ENCODE measurements around the gene CDCA7.

The CDCA7 gene

GRCh38 chr2:173357346-173357745 is 2.7 kb downstream of the CDCA7 start:
- Histone ChIP-seq H2BK15ac (ENCODE audit: low read depth, poor library complexity, severe bottlenecking) (no peak overlapping the region), H3K23ac (ENCODE audit: low read length in 2 of 2) (no peak overlapping the region), H3K4ac (ENCODE audit: low read depth in 1 of 2, low read length in 2 of 2) (no peak overlapping the region), H3K27me3 (ENCODE audit: control insufficient read depth in 1 of 2, insufficient read depth in 1 of 2, low read length in 2 of 2) (peaks cover 0 to 31% of the 10 kb centered on the region in 2 experiments), H3K79me1 (replicated peaks; ENCODE audit: low read length, poor library complexity, severe bottlenecking) (peaks cover 14% of the 10 kb centered on the region), H3K27ac (ENCODE audit: low read length, poor library complexity, severe bottlenecking) (no peak overlapping the region), H4K91ac (ENCODE audit: low read length) (no peak overlapping the region), H2BK12ac (ENCODE audit: low read length in 2 of 2) (no peak overlapping the region), H3K4me1 (ENCODE audit: control insufficient read depth, insufficient read depth, low read depth, low read length) (peaks cover 3% of the 10 kb centered on the region), H2AFZ (ENCODE audit: low read depth, low read length) (no peak overlapping the region), H3K9me3 (ENCODE audit: control insufficient read depth, low read length) (no peaks in the 10 kb centered on the region), H4K8ac (ENCODE audit: low read length) (no peak overlapping the region), H2BK120ac (ENCODE audit: low read depth, low read length) (no peak overlapping the region), H3K4me3 (ENCODE audit: insufficient read depth in 1 of 2, low read depth in 1 of 2, low read length in 2 of 2) (no peak overlapping the region), H2AK5ac (ENCODE audit: low read length, severe bottlenecking) (no peak overlapping the region), H3K18ac (ENCODE audit: low read depth in 1 of 2, low read length in 2 of 2) (no peak overlapping the region), H2BK5ac (ENCODE audit: low read depth, low read length, poor library complexity, severe bottlenecking) (no peak overlapping the region), H3K36me3 (ENCODE audit: control insufficient read depth in 1 of 2, insufficient read depth in 2 of 2, low read depth in 1 of 2, low read length in 2 of 2) (peaks cover 0 to 2% of the 10 kb centered on the region in 2 experiments), H3K4me2 (ENCODE audit: low read length, poor library complexity, severe bottlenecking) (no peak overlapping the region), H3K9ac (ENCODE audit: low read length) (no peak overlapping the region), H3K14ac (ENCODE audit: low read length in 2 of 2) (no peak overlapping the region)
- WGBS, result 95% methylated on average over 3 of the region's 3 CpGs
- DNase-seq, result no peak

DNA sequence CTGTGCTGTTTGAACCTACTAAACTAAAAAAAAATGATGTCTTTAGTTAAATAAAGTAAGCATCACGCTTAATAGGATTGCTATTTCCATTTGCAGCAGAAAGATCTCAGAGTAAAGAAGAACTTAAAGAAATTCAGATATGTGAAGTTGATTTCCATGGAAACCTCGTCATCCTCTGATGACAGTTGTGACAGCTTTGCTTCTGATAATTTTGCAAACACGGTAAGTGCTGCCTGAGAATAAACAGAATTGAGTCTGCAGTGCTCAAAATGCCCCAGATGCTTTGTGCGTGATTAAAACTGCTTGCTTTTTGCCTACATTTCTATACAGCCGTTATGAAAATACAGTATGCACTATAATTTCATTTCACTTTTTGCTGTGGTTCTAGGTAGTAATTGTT is 3.9 kb downstream of the CDCA7 start:
- H3K9me3 ChIP-seq (ENCODE audit: control insufficient read depth, low read length), result no peaks in the 10 kb centered on the region
- H3K14ac ChIP-seq (ENCODE audit: low read length in 2 of 2), result no peak overlapping the region
- no peak overlapping the region for H3K9ac ChIP-seq (ENCODE audit: low read length)
- H3K23ac ChIP-seq (ENCODE audit: low read length in 2 of 2), result no peak overlapping the region
- peaks cover 3% of the 10 kb centered on the region for H3K4me1 ChIP-seq (ENCODE audit: control insufficient read depth, insufficient read depth, low read depth, low read length)
- no peak overlapping the region for H2BK15ac ChIP-seq (ENCODE audit: low read depth, poor library complexity, severe bottlenecking)
- WGBS, result 87% methylated on average over 3 of the region's 5 CpGs
- H2AK5ac ChIP-seq (ENCODE audit: low read length, severe bottlenecking), result no peak overlapping the region
- no peak overlapping the region for H3K4ac ChIP-seq (ENCODE audit: low read depth in 1 of 2, low read length in 2 of 2)
- no peak overlapping the region for H2BK12ac ChIP-seq (ENCODE audit: low read length in 2 of 2)
- H3K4me3 ChIP-seq (ENCODE audit: insufficient read depth in 1 of 2, low read depth in 1 of 2, low read length in 2 of 2), result no peak overlapping the region
- H3K18ac ChIP-seq (ENCODE audit: low read depth in 1 of 2, low read length in 2 of 2), result no peak overlapping the region
- peaks cover 0 to 19% of the 10 kb centered on the region in 2 experiments for H3K27me3 ChIP-seq (ENCODE audit: control insufficient read depth in 1 of 2, insufficient read depth in 1 of 2, low read length in 2 of 2)
- no peak overlapping the region for H4K8ac ChIP-seq (ENCODE audit: low read length)
- no peak overlapping the region for H2BK5ac ChIP-seq (ENCODE audit: low read depth, low read length, poor library complexity, severe bottlenecking)
- no peak overlapping the region for H4K91ac ChIP-seq (ENCODE audit: low read length)
- no peak overlapping the region for H3K4me2 ChIP-seq (ENCODE audit: low read length, poor library complexity, severe bottlenecking)
- H3K36me3 ChIP-seq (ENCODE audit: control insufficient read depth in 1 of 2, insufficient read depth in 2 of 2, low read depth in 1 of 2, low read length in 2 of 2), result peaks cover 0 to 2% of the 10 kb centered on the region in 2 experiments
- no peak overlapping the region for H2AFZ ChIP-seq (ENCODE audit: low read depth, low read length)
- H3K27ac ChIP-seq (ENCODE audit: low read length, poor library complexity, severe bottlenecking), result no peak overlapping the region
- DNase-seq, result no peak
- no peak overlapping the region for H2BK120ac ChIP-seq (ENCODE audit: low read depth, low read length)
- H3K79me1 ChIP-seq (replicated peaks; ENCODE audit: low read length, poor library complexity, severe bottlenecking), result peaks cover 15% of the 10 kb centered on the region

DNA sequence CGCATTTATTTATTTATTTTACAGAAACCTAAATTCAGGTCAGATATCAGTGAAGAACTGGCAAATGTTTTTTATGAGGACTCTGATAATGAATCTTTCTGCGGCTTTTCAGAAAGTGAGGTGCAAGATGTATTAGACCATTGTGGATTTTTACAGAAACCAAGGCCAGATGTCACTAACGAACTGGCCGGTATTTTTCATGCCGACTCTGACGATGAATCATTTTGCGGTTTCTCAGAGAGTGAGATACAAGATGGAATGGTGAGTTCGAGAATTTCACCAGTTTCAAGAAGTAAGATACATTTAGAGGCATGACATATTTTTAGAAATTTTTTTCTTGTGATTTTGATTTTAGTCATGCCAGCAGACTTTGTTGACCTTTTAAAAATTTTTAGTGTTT is 4.6 kb downstream of the CDCA7 start:
- no peak overlapping the region for H2BK12ac ChIP-seq (ENCODE audit: low read length in 2 of 2)
- H3K27me3 ChIP-seq (ENCODE audit: control insufficient read depth in 1 of 2, insufficient read depth in 1 of 2, low read length in 2 of 2), result peaks cover 0 to 12% of the 10 kb centered on the region in 2 experiments
- H3K4me2 ChIP-seq (ENCODE audit: low read length, poor library complexity, severe bottlenecking), result no peak overlapping the region
- no peak overlapping the region for H2BK120ac ChIP-seq (ENCODE audit: low read depth, low read length)
- no peak overlapping the region for H3K27ac ChIP-seq (ENCODE audit: low read length, poor library complexity, severe bottlenecking)
- H4K91ac ChIP-seq (ENCODE audit: low read length), result no peak overlapping the region
- H3K4ac ChIP-seq (ENCODE audit: low read depth in 1 of 2, low read length in 2 of 2), result no peak overlapping the region
- no peak overlapping the region for H2BK5ac ChIP-seq (ENCODE audit: low read depth, low read length, poor library complexity, severe bottlenecking)
- H3K18ac ChIP-seq (ENCODE audit: low read depth in 1 of 2, low read length in 2 of 2), result no peak overlapping the region
- peaks cover 3% of the 10 kb centered on the region for H3K4me1 ChIP-seq (ENCODE audit: control insufficient read depth, insufficient read depth, low read depth, low read length)
- no peak overlapping the region for H3K9ac ChIP-seq (ENCODE audit: low read length)
- no peak overlapping the region for H2AFZ ChIP-seq (ENCODE audit: low read depth, low read length)
- H3K79me1 ChIP-seq (replicated peaks; ENCODE audit: low read length, poor library complexity, severe bottlenecking), result peaks cover 15% of the 10 kb centered on the region
- no peak overlapping the region for H2AK5ac ChIP-seq (ENCODE audit: low read length, severe bottlenecking)
- 91% methylated on average over 7 of the region's 8 CpGs for WGBS
- no peak overlapping the region for H3K14ac ChIP-seq (ENCODE audit: low read length in 2 of 2)
- peaks cover 0 to 2% of the 10 kb centered on the region in 2 experiments for H3K36me3 ChIP-seq (ENCODE audit: control insufficient read depth in 1 of 2, insufficient read depth in 2 of 2, low read depth in 1 of 2, low read length in 2 of 2)
- H2BK15ac ChIP-seq (ENCODE audit: low read depth, poor library complexity, severe bottlenecking), result no peak overlapping the region
- no peak overlapping the region for H3K23ac ChIP-seq (ENCODE audit: low read length in 2 of 2)
- DNase-seq, result no peak
- no peak overlapping the region for H4K8ac ChIP-seq (ENCODE audit: low read length)
- no peak overlapping the region for H3K4me3 ChIP-seq (ENCODE audit: insufficient read depth in 1 of 2, low read depth in 1 of 2, low read length in 2 of 2)
- no peaks in the 10 kb centered on the region for H3K9me3 ChIP-seq (ENCODE audit: control insufficient read depth, low read length)

DNA sequence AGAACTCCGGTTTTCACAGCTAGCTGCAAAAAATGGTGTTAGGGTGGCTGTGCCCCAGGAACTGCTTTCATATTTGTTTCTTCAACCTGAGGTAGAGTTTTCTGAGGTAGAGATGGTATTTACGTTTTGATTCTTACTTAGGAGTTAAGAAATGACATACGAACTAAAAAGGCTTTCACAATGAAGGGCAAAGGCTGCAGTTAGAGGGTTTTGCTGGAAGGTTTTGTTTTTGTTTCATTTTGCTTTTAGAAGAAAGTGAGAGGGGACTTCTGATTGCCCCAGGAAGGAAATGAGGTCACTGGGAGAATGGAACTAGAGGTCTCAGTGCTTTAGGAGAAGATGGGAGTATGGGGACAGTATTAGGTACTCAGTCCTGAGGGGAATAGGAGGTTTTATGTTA is 15.5 kb downstream of the CDCA7 start:
- no peaks in the 10 kb centered on the region for H3K79me1 ChIP-seq (replicated peaks; ENCODE audit: low read length, poor library complexity, severe bottlenecking)
- 95% methylated on average over 3 of the region's 3 CpGs for WGBS
- DNase-seq, result peak; percentile 11
- H2BK120ac ChIP-seq (ENCODE audit: low read depth, low read length), result no peak overlapping the region
- H3K23ac ChIP-seq (ENCODE audit: low read length in 2 of 2), result no peak overlapping the region
- no peak overlapping the region for H3K27ac ChIP-seq (ENCODE audit: low read length, poor library complexity, severe bottlenecking)
- peak overlapping the region; percentile 23 for H2BK15ac ChIP-seq (ENCODE audit: low read depth, poor library complexity, severe bottlenecking)
- H3K4me1 ChIP-seq (ENCODE audit: control insufficient read depth, insufficient read depth, low read depth, low read length), result no peaks in the 10 kb centered on the region
- H2AK5ac ChIP-seq (ENCODE audit: low read length, severe bottlenecking), result no peak overlapping the region
- no peak overlapping the region for H3K18ac ChIP-seq (ENCODE audit: low read depth in 1 of 2, low read length in 2 of 2)
- H3K9me3 ChIP-seq (ENCODE audit: control insufficient read depth, low read length), result no peaks in the 10 kb centered on the region
- H3K9ac ChIP-seq (ENCODE audit: low read length), result no peak overlapping the region
- H3K36me3 ChIP-seq (ENCODE audit: control insufficient read depth in 1 of 2, insufficient read depth in 2 of 2, low read depth in 1 of 2, low read length in 2 of 2), result peaks cover 0 to 10% of the 10 kb centered on the region in 2 experiments
- no peak overlapping the region for H2AFZ ChIP-seq (ENCODE audit: low read depth, low read length)
- H3K14ac ChIP-seq (ENCODE audit: low read length in 2 of 2), result no peak overlapping the region
- no peak overlapping the region for H2BK5ac ChIP-seq (ENCODE audit: low read depth, low read length, poor library complexity, severe bottlenecking)
- H4K91ac ChIP-seq (ENCODE audit: low read length), result no peak overlapping the region
- no peak overlapping the region for H2BK12ac ChIP-seq (ENCODE audit: low read length in 2 of 2)
- H3K27me3 ChIP-seq (ENCODE audit: control insufficient read depth in 1 of 2, insufficient read depth in 1 of 2, low read length in 2 of 2), result no peaks in the 10 kb centered on the region
- no peak overlapping the region for H3K4me3 ChIP-seq (ENCODE audit: insufficient read depth in 1 of 2, low read depth in 1 of 2, low read length in 2 of 2)
- H3K4me2 ChIP-seq (ENCODE audit: low read length, poor library complexity, severe bottlenecking), result no peak overlapping the region
- H3K4ac ChIP-seq (ENCODE audit: low read depth in 1 of 2, low read length in 2 of 2), result no peak overlapping the region
- no peak overlapping the region for H4K8ac ChIP-seq (ENCODE audit: low read length)

All from mesenchymal stem cell (in vitro differentiated cells and primary cell).